Jurkat, Clone E6-1 (cell line): ENCODE results near the gene CCL28.

Experiments
- DNase-seq: peaks from one replicate; pipeline ENCODE4 v3.0.0-alpha.2; 2011; ENCODE audit warnings: low read depth, low spot score
- H3K4me3 ChIP-seq: 2 replicates; pipeline ENCODE4 v1.5.1; 2011; ENCODE audit warnings: mild to moderate bottlenecking, low read length, control low read depth, moderate library complexity

CCL28 gene

DNA sequence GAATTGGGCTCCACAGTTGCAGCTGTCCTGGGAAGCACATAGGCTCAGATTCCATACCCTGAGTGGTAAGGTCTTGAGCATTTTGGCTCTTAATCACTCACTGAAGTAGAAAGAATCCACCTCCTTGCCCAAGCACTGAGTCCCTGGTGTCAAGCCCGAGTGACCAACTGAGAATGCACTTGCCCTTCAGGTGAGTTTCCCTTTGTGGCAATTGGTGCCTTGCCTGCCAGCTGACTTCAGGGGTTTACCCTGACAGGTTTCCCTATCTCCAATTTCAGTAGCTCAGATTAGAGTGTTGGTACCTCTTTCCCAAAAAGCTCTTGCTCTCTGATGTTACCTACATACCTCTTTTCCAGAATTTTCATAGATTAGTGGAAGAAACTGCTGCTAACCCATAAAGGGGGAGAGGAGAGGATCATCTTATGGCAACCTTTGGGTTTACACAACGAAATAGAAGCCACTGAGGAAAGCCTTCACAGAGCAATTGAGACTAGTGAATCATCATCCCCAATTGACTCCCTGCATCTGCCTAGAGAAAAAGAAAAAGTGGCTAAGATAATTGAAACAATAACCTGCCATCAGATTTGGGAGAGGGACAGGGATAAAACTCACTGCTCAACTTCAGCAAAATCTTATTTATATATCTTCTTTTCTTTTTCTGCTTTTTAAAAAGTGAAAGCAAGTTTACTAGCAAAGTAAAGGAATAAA is 48.6 kb downstream of the CCL28 start:
- no peak overlapping the region for H3K4me3 ChIP-seq
- DNase-seq: no peak

DNA sequence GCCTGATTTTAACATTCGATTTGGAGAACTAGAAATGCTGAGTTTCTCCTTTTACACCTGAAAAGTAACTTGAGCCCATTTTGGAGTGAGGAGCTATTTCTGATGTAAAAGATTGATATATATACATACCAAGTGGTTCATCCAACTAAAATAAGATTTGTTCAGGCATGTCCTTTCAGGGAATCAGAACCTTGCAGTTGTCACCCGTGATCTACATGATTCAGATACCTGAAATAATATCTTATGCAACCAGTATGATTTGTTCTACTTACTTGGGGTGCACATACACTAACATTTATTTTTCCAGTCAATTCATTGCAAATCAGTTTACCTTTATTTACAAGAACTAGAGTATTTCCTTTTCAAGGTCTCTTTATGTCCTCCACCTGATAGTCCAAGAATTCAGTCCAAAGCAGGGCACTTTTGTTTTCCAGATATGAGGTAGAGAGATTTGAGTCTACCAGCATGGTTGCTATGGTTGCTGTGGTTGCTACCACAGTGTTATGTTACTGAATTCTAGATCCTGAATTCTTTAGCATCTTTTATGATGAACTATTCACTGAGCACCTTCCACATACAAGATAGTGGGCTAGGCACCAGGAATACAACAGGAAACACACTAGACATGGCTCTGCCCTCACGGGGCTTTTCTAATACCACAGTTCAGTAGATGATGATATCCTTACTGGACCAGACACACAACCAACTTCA is 49.3 kb downstream of the CCL28 start:
- no peak overlapping the region for H3K4me3 ChIP-seq
- no peak for DNase-seq

DNA sequence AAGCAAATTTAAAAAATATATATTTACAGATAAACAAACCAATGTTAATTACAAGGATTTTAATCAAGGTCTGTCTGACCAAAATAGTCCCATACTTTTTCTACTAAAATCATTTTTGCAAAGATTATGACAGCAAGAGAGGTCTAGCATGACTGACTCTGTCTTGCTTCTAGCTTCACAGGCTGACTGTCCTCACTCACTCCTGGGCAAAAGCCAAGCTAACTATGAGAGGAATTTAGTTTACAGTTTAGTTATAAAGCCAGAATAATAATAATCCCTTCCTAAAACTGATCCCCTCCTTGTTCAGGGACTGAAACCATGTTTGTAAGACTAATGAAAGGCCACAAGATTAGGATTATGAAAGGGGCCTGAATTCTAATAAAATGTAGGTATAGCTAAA is 53.5 kb downstream of the CCL28 start:
- DNase-seq: no peak
- no peak overlapping the region for H3K4me3 ChIP-seq

DNA sequence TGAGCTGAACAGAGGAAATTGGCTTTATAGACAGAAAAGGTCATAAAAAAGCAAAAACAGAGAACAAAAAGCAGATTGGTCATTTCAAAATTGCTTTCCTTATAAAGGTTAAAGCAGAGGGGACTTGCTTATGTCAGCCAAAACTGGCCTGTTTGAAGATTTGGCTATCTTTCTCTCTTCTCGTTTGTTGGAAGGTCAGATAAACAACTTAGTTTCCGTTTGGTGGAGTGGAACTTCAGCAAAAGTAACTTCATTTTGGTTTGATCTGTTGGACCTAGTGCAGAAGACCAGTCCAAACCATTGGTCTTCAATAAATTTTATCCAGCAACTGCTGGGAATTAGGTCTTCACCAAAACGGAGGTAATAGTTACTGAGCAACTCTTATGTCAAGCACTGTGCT is 53.9 kb downstream of the CCL28 start:
- no peak overlapping the region for H3K4me3 ChIP-seq
- DNase-seq: no peak

DNA sequence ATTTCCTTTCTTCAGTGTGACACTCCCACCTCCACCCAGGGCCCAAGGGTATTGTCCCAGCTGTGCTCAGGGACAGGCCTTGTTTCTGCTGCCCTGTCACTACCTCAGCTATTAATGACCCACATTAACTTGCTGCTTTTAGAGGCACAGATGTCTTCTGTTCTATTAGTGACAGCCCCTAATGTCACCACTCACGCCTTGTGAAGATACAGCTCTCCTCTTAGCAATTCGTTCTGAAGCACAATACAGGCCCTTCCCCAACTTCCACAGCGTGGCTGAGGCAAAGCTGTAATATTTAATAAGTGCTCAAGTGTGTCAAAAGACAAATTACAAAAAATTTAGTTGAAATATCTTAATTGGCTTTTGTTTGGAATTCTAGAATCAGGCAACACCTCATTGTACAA is 54.3 kb downstream of the CCL28 start:
- DNase-seq: no peak
- H3K4me3 ChIP-seq: no peak overlapping the region

DNA sequence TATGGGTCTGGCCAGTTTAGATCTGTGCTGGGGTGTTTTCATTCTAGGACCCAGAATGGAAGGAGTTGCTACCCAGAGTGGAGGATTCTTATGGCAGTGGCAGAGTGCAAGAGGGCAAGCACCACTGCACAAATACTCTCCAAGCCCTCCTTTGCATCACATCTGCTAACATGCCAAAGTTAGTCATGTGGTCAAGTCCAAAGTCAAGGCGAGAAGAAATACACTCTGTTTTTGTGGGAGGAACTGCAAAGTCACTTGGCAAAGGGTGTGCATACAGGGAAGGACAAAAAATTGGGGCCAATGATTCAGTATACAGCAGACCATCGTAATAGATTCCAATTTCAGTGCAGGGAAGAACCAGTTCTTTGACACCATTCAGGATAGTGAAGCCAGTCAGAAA is 55.1 kb downstream of the CCL28 start:
- DNase-seq: no peak

DNA sequence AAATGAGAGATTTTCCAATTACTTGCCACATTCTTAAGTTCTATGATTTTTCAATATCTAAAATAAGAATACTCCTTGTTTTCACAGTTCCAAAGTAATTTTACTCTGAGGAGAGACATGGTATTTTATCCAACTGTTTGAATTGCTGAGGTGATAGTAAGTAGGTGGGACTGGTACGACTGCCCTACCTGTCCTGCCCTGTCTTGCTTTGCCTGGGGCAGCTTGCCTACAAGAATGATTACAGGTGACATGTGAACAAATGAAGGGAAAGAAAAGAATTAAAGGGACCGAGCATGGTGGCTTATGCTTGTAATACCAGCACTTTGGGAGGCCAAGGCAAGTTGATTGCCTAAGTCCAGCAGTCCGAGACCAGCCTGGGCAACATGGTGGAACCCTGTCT is 57.4 kb downstream of the CCL28 start:
- no peak for DNase-seq
- H3K4me3 ChIP-seq: no peak overlapping the region

More for the DNA sequence above, 55.1 kb downstream of the CCL28 start:
- H3K4me3 ChIP-seq: no peak overlapping the region

DNA sequence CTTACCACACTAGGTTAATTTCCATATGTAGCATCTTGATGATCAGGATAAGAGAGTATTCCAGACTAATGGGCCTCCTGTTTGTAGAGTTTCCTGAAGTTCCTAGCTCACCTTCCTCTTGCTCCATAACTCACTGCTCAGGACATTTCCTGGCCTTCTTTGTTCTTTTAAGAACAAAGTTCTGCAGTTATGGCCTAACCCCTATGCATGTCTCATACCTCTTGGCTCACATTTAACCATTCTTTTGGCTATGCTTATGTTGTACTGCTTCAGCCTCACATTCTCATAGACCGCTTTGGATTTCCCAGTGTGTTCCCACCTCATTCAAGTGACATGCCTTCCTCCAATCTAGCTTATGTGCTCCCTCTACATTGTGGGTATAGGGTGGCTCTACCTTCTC is 58.5 kb downstream of the CCL28 start:
- no peak for DNase-seq
- no peak overlapping the region for H3K4me3 ChIP-seq

DNA sequence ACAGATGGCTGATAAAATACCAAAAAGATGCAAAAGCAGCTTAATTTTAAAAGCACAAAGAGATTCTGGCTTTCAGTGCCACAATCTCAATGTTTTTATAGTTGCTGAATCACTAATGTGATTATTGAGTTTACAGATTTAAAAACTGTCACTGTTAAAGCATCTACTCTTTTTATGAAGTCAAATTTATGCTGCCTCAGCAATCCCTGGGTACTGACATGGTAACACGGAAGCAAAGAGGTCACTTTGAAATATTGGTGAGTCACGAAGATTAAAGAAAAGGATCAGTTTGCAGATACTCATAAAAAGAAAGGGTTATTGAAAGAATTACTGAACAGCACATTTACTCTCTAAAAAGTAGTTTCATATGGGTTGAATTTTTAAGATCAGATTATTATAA is 59.3 kb downstream of the CCL28 start:
- no peak overlapping the region for H3K4me3 ChIP-seq
- DNase-seq: no peak

DNA sequence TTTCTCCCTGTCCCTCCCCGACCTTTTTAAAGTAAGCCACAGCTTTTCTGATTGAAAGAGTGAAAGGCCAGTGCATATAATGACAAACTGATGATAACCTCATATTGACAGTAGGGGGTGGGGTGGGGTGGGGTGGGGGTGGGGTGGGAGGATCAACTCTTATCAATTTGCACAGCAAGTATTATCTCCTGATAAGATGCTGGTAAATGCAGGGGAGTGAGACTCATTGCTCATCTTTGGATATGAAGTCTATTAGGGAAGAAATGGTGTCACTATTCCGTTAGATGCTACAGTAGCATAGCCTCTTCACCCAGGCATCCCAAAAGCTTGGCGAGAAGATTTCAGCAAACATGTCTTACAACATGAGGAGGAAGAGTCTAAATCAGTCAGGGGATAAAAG is 60.1 kb downstream of the CCL28 start:
- DNase-seq: no peak
- H3K4me3 ChIP-seq: no peak overlapping the region

DNA sequence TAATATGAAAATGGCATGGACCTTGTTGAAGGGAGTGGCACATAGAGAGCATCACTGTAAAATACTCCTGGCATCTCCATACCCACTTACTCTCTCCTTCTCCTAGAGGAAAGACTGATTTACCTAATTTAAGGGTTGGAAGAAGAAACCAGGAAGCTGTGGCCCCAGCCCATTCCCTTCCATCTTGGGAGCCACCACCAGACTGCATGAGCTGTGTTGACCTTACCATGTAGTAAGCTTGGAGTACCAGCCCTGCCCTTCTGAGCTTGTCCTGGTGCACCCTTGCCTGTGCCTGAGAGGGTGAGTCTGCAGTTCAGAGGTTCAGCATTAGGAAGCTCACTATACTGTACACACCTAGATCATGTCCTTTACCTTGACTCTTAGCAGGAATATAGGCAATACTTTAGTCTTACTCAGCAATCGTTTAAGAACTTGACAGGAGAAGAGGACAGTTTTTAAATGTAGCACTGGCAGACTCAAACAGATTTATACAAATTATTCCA is 63.3 kb downstream of the CCL28 start:
- no peak for DNase-seq
- H3K4me3 ChIP-seq: no peak overlapping the region

DNA sequence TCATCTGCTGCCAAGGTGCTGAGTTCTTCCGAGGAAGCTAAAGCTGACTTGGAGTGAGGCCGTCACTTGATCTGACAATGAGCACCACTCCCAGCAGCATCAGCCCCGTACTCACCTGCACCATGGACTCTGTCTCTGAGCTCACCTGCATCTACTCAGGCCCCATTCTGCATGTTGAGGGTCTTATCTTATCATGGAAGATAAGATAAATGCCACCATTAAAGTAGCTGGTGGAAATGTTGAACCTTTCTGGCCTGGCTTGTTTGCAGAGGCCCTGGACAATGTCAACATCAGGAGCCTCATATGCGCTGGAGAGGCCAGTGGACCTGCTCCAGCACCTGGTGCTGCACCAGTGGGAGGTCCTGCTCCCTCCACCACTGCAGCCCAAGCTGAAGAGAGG is 64.0 kb downstream of the CCL28 start:
- no peak for DNase-seq
- no peak overlapping the region for H3K4me3 ChIP-seq

DNA sequence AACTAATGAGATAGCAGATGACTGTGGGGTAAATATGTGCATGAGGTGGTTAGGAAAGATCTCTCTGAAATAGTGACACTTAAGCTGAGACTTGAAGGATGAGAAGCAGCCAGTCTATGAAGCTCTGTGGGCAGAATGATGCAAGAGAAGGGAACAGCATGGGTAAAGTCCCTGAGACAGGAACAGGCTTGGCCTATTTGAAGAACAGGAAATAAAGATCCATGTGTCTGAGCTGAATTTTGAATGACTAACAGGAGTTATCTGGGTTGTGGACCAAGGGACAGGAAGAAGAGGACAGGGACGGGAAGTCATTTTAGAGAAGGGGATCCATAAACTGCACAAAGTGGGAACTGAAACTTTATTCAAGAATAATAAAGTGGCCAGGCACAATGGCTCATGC is 73.3 kb downstream of the CCL28 start:
- no peak for DNase-seq
- no peak overlapping the region for H3K4me3 ChIP-seq

DNA sequence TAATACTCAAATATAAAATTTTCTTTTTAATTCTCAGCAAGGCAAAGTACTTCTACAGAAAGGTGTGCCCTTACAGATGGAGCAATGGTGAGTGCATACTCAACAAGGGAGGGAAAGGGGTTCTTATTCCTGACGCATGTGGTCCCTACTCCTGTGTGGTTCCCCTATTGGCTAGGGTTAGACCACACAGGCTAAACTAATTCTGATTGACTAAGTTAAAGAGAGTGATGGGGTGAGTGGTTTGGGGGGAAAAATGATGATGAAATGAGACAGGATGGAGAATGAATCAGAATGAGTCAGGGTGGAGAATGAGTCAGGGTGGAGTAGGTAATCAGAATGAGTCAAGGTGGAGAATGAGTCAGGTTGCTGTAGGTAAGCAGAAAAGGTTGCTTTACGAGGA is 76.0 kb downstream of the CCL28 start:
- DNase-seq: no peak

DNA sequence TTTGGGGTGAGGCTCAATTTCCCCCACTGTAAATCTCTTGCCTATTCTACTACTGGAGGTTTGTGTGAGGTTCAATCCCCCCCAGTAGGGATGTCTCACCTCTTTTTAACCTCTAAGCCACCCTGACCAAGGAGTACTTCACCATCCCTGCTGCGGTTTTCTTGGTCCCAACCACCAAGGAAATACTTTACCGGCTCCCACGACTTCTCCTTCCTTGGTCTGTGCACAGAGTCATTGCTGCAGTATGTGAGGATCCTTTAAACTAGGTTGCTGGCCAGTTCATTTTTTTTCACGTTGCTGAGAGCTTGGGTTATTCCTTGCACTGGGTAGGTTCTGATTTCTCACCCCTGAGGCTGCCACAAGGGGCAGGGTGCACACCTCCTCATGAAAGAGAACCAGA is 76.5 kb downstream of the CCL28 start:
- DNase-seq: no peak
- no peak overlapping the region for H3K4me3 ChIP-seq

More for the DNA sequence above, 76.0 kb downstream of the CCL28 start:
- H3K4me3 ChIP-seq: no peak overlapping the region

DNA sequence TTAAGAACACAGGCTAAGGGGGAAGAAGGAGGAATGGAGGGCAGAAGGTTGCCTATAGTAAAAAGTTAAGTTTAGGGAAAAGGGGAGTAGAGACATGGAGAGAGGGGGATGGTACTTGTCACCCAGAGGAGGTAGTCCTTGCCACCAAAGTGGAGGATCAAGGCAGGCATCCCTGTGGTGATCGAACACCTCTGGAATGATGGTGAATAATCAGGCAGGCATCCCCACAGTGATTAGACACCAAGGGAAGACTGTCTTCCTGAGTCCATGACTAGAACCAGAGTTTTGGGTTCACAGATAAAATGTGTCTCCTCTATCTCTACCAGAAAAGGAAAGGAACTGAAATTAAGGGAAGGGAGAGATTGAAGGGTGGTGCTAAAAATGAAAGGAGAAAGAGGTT is 79.8 kb downstream of the CCL28 start:
- H3K4me3 ChIP-seq: no peak overlapping the region
- no peak for DNase-seq
